Activated CD8-positive, alpha-beta memory T cell treated with anti-CD3 and anti-CD28 coated beads, Interleukin-2, amount 10 ng/mL, durations not matched to agents 7 days and 5 days (primary cell): ENCODE data around the gene USP2. TPM values are rescaled to one million over a fixed set of nuclear protein-coding genes. Genes with fewer than 3 reads are reported as not detected.
A peak's percentile ranks its signal among the peaks of the same experiment; 100 is the strongest.

ENCODE experiments used
- ATAC-seq: fragments of 150-1000 bp; cut with Tn5 transposase; one replicate; pipeline ENCODE4 v1.10.0; 2021; ENCODE audit warnings: moderate library complexity
- CTCF ChIA-PET: fragments of 350-600 bp; sonication (Branson Sonifier 250); formaldehyde crosslinking; loops from one replicate; lab custom pipeline; 2021; ENCODE audit warnings: antibody characterized with exemption; lab: Charles Lee
- DNase-seq: peaks from one replicate; pipeline ENCODE4 v3.0.0-alpha.2; 2020
- H3K27ac Mint-ChIP-seq: one replicate; pipeline ENCODE4 v1.8.0; 2021; ENCODE audit warnings: mild to moderate bottlenecking, mixed read lengths
- H3K27me3 Mint-ChIP-seq: one replicate; pipeline ENCODE4 v1.8.0; 2021; ENCODE audit warnings: mixed read lengths
- H3K36me3 Mint-ChIP-seq: one replicate; pipeline ENCODE4 v1.8.0; 2021; ENCODE audit warnings: mild to moderate bottlenecking, mixed read lengths
- H3K4me1 Mint-ChIP-seq: one replicate; pipeline ENCODE4 v1.8.0; 2021; ENCODE audit warnings: mixed read lengths
- H3K4me3 Mint-ChIP-seq: one replicate; pipeline ENCODE4 v1.8.0; 2021; ENCODE audit warnings: mild to moderate bottlenecking, moderate library complexity, mixed read lengths
- H3K9me3 Mint-ChIP-seq: one replicate; pipeline ENCODE4 v1.8.0; 2022; ENCODE audit warnings: low read depth, mixed read lengths
- total RNA-seq, 2 experiments: library from RNA; stranded (reverse); gene quantifications; one replicate each; pipeline ENCODE4 v1.2.3, GENCODE V29; 2021

Gene USP2
- total RNA-seq, 2 experiments from 2014 or later = 0.28 to 0.76 TPM

DNA sequence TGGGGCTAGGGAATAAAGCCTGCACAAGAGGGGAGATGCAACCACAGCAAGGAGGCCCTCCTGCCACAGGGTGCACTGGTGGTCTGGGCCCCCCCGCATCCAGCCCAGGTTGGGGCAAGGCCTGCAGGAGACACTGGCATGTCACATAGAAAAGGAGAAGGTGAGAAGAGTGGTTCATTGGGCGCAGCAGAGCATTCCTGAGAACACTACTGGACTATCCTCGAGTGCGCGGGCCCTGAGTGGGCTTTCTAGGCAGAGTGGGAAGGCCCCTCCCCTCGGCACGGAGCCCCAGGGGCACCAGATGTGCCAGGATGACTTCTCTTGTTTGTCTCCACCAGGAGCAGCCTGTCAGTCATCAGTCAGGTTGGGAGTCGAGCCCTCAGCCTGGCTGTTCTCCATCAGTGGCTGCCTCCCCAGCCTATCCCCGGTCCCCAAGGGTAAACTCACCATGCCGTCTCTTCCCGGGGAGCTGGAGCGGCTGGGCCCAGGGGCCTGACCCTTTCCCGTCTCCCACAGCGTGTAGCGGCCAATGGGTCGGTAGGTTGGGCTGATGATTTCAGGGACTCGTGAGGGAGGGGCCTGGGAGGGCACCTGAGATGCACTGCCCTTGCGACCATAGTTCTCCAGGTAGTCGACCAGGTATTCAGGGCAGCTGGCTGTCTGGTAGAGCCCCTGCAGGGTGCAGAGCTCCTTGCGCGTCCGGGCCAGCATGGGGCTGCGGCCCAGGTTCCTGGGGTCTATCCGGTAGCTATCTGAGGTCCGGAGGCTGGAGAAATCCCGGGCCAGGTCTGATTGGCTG is 9.0 kb downstream of the USP2 start:
- Mint-ChIP-seq H3K27me3 (peaks cover 12% of the 10 kb centered on the region), H3K36me3 (no peaks in the 10 kb centered on the region), H3K4me1 (peaks cover 24% of the 10 kb centered on the region), H3K4me3 (no peak overlapping the region), H3K27ac (no peak overlapping the region), H3K9me3 (no peaks in the 10 kb centered on the region)
- DNase-seq (no peak), ATAC-seq (no peak)
- CTCF ChIA-PET = interaction anchor here (0.9 to 18.1 kb wide), 7 partner anchors 8 to 102 kb away, joined by 4 to 318 read pairs (median 9); partner anchors contain the start of gene USP2

DNA sequence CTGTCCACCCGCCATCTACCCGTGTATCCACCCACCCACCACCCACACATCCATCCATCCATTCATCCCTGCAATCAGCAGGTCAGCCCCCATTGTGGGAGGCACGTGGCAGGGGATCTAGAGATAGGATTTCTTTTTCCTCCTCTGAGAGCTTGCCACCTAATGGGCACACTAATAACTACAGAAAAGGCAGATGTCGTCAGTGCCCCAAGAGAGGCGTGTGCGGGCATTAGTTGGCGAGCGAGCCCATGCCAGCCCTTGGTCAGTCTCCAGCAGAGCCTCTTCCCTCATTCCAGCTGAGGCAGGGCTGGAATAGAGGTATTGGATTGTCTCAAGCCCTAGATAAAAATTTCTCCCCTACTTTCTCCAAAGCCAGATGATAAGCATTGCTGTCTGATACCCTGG is 9.7 kb downstream of the USP2 start:
- ATAC-seq = no peak
- no peaks in the 10 kb centered on the region for H3K36me3 Mint-ChIP-seq

DNA sequence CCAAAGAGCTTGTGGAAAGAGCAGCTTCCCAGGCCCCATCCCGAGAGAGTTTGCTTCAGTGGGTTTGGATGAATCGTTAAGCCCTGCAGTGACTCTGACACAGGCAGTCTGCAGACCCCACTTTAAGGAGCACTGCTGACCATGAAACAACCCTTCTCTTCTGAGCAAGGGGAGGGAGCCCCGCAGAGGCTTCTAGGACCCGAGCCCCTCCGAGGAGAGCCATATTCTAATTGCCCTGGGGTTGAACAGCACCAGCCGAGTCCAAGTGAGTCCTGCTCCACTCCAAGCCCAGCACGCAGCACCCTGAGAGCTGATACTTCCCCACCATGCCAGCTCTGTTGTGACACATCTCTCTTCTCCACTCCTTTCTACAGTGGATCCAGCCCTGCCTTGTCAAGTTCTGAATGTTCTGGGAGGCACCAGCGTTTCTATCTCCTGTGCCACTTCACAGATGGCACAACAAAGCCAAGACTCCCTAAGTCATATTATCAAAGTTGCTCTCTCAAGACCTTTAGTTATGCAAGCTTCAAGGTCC is 10.4 kb downstream of the USP2 start:
- peaks cover 23% of the 10 kb centered on the region for H3K4me1 Mint-ChIP-seq
- H3K9me3 Mint-ChIP-seq = no peaks in the 10 kb centered on the region
- H3K27me3 Mint-ChIP-seq = peaks cover 25% of the 10 kb centered on the region
- H3K4me3 Mint-ChIP-seq = no peak overlapping the region
- ATAC-seq (no peak), DNase-seq (no peak)
- CTCF ChIA-PET = interaction anchor here (1.3 to 18.1 kb wide), 4 partner anchors 8 to 104 kb away, joined by 3 to 318 read pairs (median 12); partner anchors contain the start of gene USP2
- H3K36me3 Mint-ChIP-seq = no peaks in the 10 kb centered on the region
- H3K27ac Mint-ChIP-seq = no peak overlapping the region

More for the DNA sequence above, 9.7 kb downstream of the USP2 start:
- Mint-ChIP-seq H3K4me3 (no peak overlapping the region), H3K27ac (no peak overlapping the region), H3K4me1 (peaks cover 23% of the 10 kb centered on the region), H3K27me3 (peaks cover 19% of the 10 kb centered on the region), H3K9me3 (no peaks in the 10 kb centered on the region)
- CTCF ChIA-PET = interaction anchor here (2.4 to 18.1 kb wide), 3 partner anchors 10 to 103 kb away, joined by 9 to 318 read pairs (median 16); partner anchors contain the start of gene USP2
- no peak for DNase-seq

DNA sequence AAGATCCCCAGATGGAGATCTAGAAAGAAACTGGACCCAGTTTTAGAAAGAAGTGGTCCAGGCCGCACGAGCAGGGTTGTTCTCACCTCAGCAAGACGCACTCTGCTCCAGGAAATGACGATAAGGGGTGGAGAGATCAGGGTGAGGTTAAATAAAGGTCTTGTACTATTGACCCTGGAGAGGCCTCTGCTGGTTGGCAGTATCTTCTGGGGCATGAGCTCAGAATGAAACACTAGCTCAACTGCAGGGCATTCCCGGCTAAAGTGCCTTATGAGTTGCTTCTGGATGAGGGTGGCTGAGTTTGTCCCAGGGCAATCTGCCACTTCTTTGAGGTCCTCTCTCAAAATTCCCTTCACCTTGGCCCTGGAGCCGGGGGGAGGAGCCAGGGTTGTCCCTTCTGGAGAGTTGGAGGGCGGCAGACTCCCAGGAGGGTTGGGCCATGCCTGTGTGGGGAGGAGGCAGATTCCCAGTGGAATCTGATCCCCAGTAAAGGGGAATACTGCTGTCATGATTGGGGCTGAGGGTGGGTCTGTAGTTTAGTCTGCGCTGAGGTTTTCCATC is 10.9 kb downstream of the USP2 start:
- ATAC-seq = peak; percentile 57
- CTCF ChIA-PET = interaction anchor here (1.3 to 18.1 kb wide), 4 partner anchors 9 to 104 kb away, joined by 3 to 318 read pairs (median 12); partner anchors contain the start of gene USP2
- peaks cover 28% of the 10 kb centered on the region for H3K27me3 Mint-ChIP-seq

DNA sequence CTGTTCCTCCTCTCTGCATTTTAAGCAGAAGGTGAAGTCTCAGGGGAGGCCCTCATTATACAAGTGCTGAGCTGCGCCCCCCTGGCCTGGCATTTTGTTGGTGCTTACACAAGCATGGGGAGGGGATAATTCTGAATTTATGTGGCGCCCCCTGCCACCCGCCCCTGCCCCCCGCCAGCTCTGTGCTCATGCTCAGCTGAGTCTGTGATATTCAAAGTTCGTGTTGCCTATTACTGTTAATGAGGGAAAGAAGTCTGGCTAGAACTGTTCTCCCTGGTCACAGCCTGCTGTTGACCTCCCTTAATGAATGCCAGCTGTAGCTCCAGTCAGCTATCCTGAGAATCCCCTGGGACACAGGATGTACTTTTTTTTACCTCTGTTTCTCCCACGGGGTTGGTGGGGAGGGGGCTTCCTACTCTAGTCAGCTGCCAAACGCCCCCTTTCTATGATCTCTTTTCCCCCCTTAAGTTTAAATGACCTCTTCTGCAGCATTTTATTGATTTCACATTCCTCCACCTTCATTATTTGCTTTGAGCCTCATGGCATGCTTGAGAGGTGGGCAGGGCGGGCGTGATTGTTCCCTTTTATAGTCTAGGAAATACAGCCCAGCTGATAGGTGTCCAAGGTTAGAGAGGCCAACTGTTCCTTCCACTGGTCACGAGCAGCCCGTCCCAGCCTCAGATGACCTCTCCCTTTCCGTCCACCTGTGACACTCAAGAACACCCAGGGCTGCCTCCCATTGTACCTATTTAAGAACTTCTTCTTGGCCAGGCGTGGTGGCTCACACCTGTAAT is 12.2 kb downstream of the USP2 start:
- no peak for ATAC-seq
- Mint-ChIP-seq H3K4me1 (peaks cover 26% of the 10 kb centered on the region), H3K9me3 (no peaks in the 10 kb centered on the region), H3K4me3 (no peak overlapping the region), H3K36me3 (no peaks in the 10 kb centered on the region), H3K27ac (no peak overlapping the region), H3K27me3 (peaks cover 40% of the 10 kb centered on the region)
- DNase-seq = no peak
- CTCF ChIA-PET = interaction anchor here (1.1 to 18.1 kb wide), 7 partner anchors 10 to 164 kb away, joined by 3 to 318 read pairs (median 3); partner anchors contain the start of genes CBL and USP2

More for the DNA sequence above, 10.9 kb downstream of the USP2 start:
- Mint-ChIP-seq H3K9me3 (no peaks in the 10 kb centered on the region), H3K36me3 (no peaks in the 10 kb centered on the region), H3K27ac (no peak overlapping the region), H3K4me1 (peaks cover 23% of the 10 kb centered on the region), H3K4me3 (no peak overlapping the region)
- DNase-seq = no peak

DNA sequence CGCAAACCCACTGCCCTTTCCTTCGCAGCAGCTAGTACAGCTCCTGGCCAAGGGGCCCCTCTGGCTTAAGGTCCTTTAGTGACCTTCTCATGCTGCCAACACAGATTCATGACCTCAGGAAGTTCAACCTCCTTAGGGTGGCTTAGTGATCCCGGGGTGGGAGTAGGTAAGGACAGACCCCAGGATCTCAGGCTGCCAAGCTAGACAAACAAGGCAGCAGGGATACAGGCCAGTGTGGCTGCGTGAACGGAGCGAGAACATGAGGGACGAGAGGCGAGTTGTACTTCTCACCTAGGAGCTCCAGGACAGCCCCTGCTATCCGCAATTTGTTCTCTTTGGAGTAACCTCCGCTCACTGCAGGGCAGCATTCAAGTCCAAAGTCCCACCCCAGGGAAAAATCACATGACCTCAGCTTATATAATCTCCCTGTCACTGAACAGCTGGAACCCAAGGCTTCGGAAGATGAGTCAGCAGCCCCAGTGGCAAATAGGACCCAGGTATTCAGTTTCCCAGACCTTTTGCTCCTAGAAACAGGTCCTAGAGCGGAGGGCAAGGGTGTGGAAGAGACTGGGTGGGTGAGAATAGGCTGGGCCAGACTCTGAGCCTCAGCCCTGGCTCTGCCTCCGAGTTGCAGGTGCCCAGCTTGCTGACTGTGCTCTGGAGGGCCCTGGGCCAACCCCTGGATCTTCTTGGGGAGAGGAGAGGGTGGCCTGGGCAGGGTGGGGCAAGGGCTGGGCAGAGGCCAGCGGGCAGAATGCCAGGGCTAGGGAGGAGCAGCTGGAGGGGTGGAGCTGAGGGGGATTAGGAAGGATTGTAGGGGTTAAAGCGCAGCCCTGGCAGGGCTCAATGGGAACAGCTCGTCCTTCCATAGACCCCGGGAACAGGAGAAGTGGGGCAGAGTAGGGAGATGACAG is 13.1 kb downstream of the USP2 start:
- CTCF ChIA-PET = interaction anchor here (0.9 to 18.1 kb wide), 8 partner anchors 9 to 106 kb away, joined by 3 to 318 read pairs (median 4); no protein-coding TSS in a partner anchor
- peaks cover 18% of the 10 kb centered on the region for H3K4me1 Mint-ChIP-seq
- no peaks in the 10 kb centered on the region for H3K36me3 Mint-ChIP-seq
- no peaks in the 10 kb centered on the region for H3K9me3 Mint-ChIP-seq
- H3K27ac Mint-ChIP-seq = no peak overlapping the region
- ATAC-seq (no peak), DNase-seq (no peak)
- no peak overlapping the region for H3K4me3 Mint-ChIP-seq
- peaks cover 41% of the 10 kb centered on the region for H3K27me3 Mint-ChIP-seq

DNA sequence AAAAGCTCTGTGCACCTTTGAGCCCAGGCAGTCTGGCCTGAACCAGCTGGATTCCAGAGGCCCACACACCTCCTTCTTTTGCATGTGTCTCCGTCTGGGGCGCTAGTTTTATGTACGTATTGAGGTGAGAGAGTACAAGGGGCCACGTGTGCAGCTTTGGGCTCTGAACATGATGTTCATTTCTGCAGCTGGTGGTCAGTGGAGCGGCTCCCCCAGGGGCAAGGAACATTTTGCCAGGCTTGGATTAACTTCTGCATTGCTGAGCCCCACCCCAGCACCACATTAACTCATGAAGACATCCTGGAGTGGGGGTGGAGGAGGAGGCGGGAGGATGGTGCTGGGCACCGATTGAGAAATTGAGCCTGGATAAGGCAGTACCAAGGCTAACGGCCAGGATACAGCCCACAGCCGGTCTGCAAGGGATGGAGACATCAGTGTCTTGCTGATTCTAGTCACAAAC is 13.8 kb downstream of the USP2 start:
- no peak for DNase-seq
- H3K4me3 Mint-ChIP-seq = no peak overlapping the region
- no peaks in the 10 kb centered on the region for H3K36me3 Mint-ChIP-seq
- H3K4me1 Mint-ChIP-seq = peaks cover 15% of the 10 kb centered on the region
- CTCF ChIA-PET = interaction anchor here (0.9 to 18.1 kb wide), 7 partner anchors 9 to 107 kb away, joined by 3 to 318 read pairs (median 4); no protein-coding TSS in a partner anchor
- no peak for ATAC-seq
- peaks cover 48% of the 10 kb centered on the region for H3K27me3 Mint-ChIP-seq
- no peak overlapping the region for H3K27ac Mint-ChIP-seq
- no peaks in the 10 kb centered on the region for H3K9me3 Mint-ChIP-seq

DNA sequence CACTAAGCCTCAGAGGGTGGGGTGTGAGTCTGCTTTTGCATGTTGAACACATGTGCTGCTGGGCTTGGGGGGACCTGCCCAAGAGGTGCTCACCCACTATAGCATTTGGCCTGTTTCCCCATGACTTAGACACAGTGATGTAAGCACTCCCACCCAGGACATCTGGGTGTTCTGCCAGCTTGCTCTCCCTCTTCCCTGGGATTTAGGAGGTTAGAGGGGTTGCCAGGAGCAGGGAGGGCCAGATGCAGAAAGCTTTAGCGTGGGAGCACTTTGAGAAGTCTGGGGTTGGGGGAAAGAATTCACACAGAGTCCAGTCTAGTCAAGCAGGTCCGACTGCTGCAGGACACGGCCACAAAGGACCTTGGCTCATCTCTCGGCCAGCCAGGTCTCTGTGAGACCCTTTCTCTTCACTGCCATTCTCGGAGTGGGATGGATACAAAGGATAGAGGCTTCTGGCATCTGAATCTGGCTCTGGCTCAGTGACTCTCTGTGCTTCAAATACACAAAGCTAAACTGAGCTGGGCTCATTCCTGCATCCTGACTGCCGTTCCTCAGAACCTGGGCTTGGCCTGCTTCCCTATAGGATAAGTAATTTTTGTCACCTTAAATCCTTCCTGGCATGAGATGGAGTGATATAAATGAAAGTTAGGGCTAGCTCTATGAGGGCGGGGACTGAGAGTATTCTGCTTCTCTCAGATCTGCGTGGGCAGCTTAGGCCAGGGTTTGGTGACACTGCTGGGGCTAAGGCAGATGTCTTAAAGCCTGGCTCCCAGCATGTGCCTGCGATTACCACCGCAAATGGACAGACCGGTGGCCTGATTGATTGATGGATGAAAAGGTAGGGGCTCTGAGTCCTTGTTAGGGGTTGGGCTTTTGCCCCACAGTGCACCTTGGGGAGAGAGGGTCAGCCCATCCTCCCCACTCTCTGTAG is 14.5 kb downstream of the USP2 start:
- H3K36me3 Mint-ChIP-seq = no peaks in the 10 kb centered on the region
- CTCF ChIA-PET = interaction anchor here (1.1 to 18.1 kb wide), 5 partner anchors 8 to 108 kb away, joined by 3 to 318 read pairs (median 4); no protein-coding TSS in a partner anchor
- H3K27me3 Mint-ChIP-seq = peaks cover 56% of the 10 kb centered on the region
- ATAC-seq (no peak), DNase-seq (no peak)
- H3K9me3 Mint-ChIP-seq = no peaks in the 10 kb centered on the region
- no peak overlapping the region for H3K4me3 Mint-ChIP-seq
- H3K4me1 Mint-ChIP-seq = peaks cover 20% of the 10 kb centered on the region
- no peak overlapping the region for H3K27ac Mint-ChIP-seq

DNA sequence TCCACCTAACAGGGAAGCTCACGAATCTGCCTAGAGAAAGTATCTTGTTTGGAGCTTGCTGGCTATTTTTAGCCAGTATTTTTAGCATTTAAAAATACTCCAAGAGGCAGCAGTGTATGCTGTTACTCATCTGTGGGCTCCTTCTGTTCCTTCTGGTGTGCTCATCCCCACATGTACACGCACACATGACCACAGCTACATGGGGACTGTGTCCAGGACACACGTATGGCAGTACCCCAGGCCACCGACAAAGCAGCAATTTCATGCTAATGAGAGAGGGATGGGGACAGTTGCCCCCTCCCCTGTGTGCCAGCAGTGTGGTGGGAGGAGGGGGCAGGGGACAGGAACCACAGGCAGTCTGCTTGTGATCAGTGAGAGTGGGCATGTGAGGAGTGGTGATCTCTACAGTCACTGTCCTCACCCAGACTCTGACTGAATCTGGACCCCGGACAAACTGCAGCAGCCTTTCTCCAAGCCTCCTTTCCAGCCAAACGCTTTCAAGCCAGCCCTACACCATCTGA is 16.4 kb downstream of the USP2 start:
- CTCF ChIA-PET = interaction anchor here (1.2 to 1.8 kb wide), 5 partner anchors 8 to 110 kb away, joined by 3 to 10 read pairs (median 7); no protein-coding TSS in a partner anchor
- H3K4me3 Mint-ChIP-seq = no peak overlapping the region
- no peaks in the 10 kb centered on the region for H3K36me3 Mint-ChIP-seq
- H3K9me3 Mint-ChIP-seq = no peaks in the 10 kb centered on the region
- peaks cover 57% of the 10 kb centered on the region for H3K27me3 Mint-ChIP-seq
- ATAC-seq (no peak), DNase-seq (no peak)
- no peak overlapping the region for H3K27ac Mint-ChIP-seq
- H3K4me1 Mint-ChIP-seq = peaks cover 24% of the 10 kb centered on the region

DNA sequence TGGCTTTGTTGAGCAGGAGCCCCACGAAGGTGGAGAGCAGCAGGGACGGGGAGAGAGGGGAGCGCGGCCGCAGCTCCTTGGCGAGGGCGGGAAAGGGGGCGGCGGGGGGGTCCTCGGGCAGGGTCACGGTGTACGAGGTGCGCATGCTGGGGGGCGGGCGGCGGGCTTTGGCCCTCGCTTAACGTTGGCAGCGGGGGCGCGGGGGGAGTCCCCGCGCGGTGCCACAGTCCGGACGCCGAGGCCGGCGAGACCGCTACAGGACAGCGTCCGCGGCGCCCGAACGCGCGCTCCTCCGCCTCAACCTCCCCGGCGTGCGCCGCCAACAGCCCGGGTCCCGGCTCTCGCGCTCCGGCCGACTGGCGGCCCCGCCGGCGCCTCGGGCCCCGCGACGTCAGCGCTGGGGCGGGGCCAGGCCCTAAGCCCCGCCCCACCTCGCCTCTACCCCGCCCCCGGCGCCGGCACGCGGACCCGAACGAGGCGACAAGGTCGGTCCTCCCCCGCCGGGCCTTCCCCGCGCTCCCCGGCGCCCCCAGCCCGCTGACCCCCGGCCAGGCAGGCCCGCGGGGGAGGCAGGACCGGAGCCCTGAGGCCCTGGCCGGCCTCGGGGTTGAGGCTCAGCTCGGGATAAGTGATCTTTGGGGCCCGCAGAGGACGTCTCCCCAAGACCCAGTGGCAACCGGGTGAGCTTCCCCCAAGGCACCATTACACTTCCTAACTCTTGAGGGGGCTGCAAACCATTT is 17.5 kb downstream of the USP2 start:
- peaks cover 30% of the 10 kb centered on the region for H3K4me1 Mint-ChIP-seq
- CTCF ChIA-PET = interaction anchor here (1.1 to 1.8 kb wide), 6 partner anchors 8 to 111 kb away, joined by 3 to 10 read pairs (median 6); no protein-coding TSS in a partner anchor
- H3K9me3 Mint-ChIP-seq = no peaks in the 10 kb centered on the region
- peak overlapping the region; percentile 24 for H3K4me3 Mint-ChIP-seq
- peak; percentile 93 for ATAC-seq
- no peak overlapping the region for H3K27ac Mint-ChIP-seq
- peaks cover 53% of the 10 kb centered on the region for H3K27me3 Mint-ChIP-seq
- H3K36me3 Mint-ChIP-seq = no peaks in the 10 kb centered on the region
- DNase-seq = no peak
